Measurements from ENCODE around the gene SUGP2.
A peak's percentile ranks its signal among the peaks of the same experiment; 100 is the strongest.
"Not testable (repeated sequence)": the region's sequence is repeated elsewhere in the genome, so short reads cannot be mapped to it uniquely, and the experiment has no call there.

Gene SUGP2

GRCh38 chr19:18990128-18990708, 43.1 kb downstream of the SUGP2 start:
- no peak for DNase-seq
- peak; percentile 20 for ATAC-seq

- no peak for ATAC-seq
- DNase-seq, result no peak
Observed at GRCh38 chr19:18989316-18989715, 44.0 kb downstream of the SUGP2 start.

GRCh38 chr19:18987456-18987855, 45.9 kb downstream of the SUGP2 start:
- ATAC-seq, result no peak
- no peak for DNase-seq

- ATAC-seq, result no peak
- DNase-seq, result no peak
Observed at GRCh38 chr19:18985257-18985656, 48.1 kb downstream of the SUGP2 start.

- no peak for DNase-seq
- no peak for ATAC-seq
Observed at GRCh38 chr19:18984251-18984650, 49.1 kb downstream of the SUGP2 start.

GRCh38 chr19:18982669-18983068, 50.6 kb downstream of the SUGP2 start:
- ATAC-seq (no peak), DNase-seq (no peak)

- no peak for ATAC-seq
Observed at GRCh38 chr19:18980432-18981020, 52.8 kb downstream of the SUGP2 start.

GRCh38 chr19:18978616-18979015, 54.7 kb downstream of the SUGP2 start:
- no peak for DNase-seq
- ATAC-seq, result no peak

More at GRCh38 chr19:18980432-18981020, 52.8 kb downstream of the SUGP2 start:
- DNase-seq, result no peak

- no peak for DNase-seq
- no peak for ATAC-seq
Observed at GRCh38 chr19:18975869-18976268, 57.4 kb downstream of the SUGP2 start.

- DNase-seq (no peak), ATAC-seq (no peak)
Observed at GRCh38 chr19:18975011-18975410, 58.3 kb downstream of the SUGP2 start.

- ATAC-seq (no peak), DNase-seq (no peak)
Observed at GRCh38 chr19:18972851-18973250, 60.5 kb downstream of the SUGP2 start.

GRCh38 chr19:18972301-18972811, 61.0 kb downstream of the SUGP2 start:
- DNase-seq, result no peak
- no peak for ATAC-seq

GRCh38 chr19:18969931-18970659, 63.2 kb downstream of the SUGP2 start:
- no peak for DNase-seq

GRCh38 chr19:18967358-18968146, 65.8 kb downstream of the SUGP2 start:
- ATAC-seq (no peak), DNase-seq (no peak)

More at GRCh38 chr19:18969931-18970659, 63.2 kb downstream of the SUGP2 start:
- no peak for ATAC-seq

GRCh38 chr19:18966307-18966706, 67.0 kb downstream of the SUGP2 start:
- DNase-seq, result no peak
- no peak for ATAC-seq

- DNase-seq, result no peak
- no peak for ATAC-seq
Observed at GRCh38 chr19:18964121-18964520, 69.2 kb downstream of the SUGP2 start.

- DNase-seq (no peak), ATAC-seq (no peak)
Observed at GRCh38 chr19:18961767-18962620, 71.3 kb downstream of the SUGP2 start.

- ATAC-seq, result no peak
Observed at GRCh38 chr19:18960370-18960769, 72.9 kb downstream of the SUGP2 start.

GRCh38 chr19:18955042-18955441, 78.3 kb downstream of the SUGP2 start:
- DNase-seq (no peak), ATAC-seq (no peak)

More at GRCh38 chr19:18960370-18960769, 72.9 kb downstream of the SUGP2 start:
- no peak for DNase-seq

- DNase-seq, result no peak
- ATAC-seq, result no peak
Observed at GRCh38 chr19:18954094-18954493, 79.2 kb downstream of the SUGP2 start.

- not testable (repeated sequence) for ATAC-seq, DNase-seq
Observed at GRCh38 chr19:18952364-18953003, 80.8 kb downstream of the SUGP2 start.
